ENCODE data around the gene BEND7. TPM values are rescaled to one million over a fixed set of nuclear protein-coding genes. Genes with fewer than 3 reads are reported as not detected.

Gene BEND7
- total RNA-seq, 1 donor from 2014 or later, result 15.8 TPM

GRCh38 chr10:13425397-13425796 is 103.4 kb downstream of the BEND7 start:
- H3K27me3 Mint-ChIP-seq (ENCODE audit: low read depth), result peaks cover 38% of the 10 kb centered on the region
- no peaks in the 10 kb centered on the region for H3K4me1 Mint-ChIP-seq (ENCODE audit: low read depth)
- H3K9me3 Mint-ChIP-seq (ENCODE audit: low read depth), result no peaks in the 10 kb centered on the region
- DNase-seq (ENCODE audit: low spot score), result no peak
- no peak overlapping the region for H3K27ac Mint-ChIP-seq (ENCODE audit: unreplicated experiment)
- TF ChIP-seq CTCF (IDR thresholded peaks at IDR 0.05), result no peak
- H3K4me3 Mint-ChIP-seq (ENCODE audit: unreplicated experiment), result no peak overlapping the region
- no peaks in the 10 kb centered on the region for H3K36me3 Mint-ChIP-seq (ENCODE audit: low read depth)

DNA sequence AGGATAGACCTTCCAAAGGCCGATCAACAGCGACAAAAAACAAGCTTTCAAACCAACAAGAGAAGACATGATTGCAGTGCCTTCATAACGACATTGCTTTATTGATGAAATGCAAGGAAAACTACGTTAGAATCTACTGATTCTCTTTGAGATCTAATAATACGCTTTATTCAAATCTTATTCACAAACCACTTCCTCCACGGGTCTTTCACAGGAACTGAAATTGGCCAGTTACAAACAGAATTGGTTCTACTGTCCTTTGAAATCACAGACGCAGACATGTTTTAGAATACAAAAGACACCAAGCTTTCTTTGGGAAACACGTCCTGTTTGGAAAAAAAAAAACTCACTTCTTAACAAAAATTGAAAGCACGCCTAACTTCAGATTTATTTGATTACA is 106.0 kb downstream of the BEND7 start:
- Mint-ChIP-seq H3K4me3 (ENCODE audit: unreplicated experiment) (no peak overlapping the region), H3K4me1 (ENCODE audit: low read depth) (no peaks in the 10 kb centered on the region), H3K36me3 (ENCODE audit: low read depth) (no peaks in the 10 kb centered on the region), H3K27me3 (ENCODE audit: low read depth) (peaks cover 30% of the 10 kb centered on the region), H3K9me3 (ENCODE audit: low read depth) (no peaks in the 10 kb centered on the region), H3K27ac (ENCODE audit: unreplicated experiment) (no peak overlapping the region)
- TF ChIP-seq CTCF (IDR thresholded peaks at IDR 0.05), result no peak
- no peak for DNase-seq (ENCODE audit: low spot score)

DNA sequence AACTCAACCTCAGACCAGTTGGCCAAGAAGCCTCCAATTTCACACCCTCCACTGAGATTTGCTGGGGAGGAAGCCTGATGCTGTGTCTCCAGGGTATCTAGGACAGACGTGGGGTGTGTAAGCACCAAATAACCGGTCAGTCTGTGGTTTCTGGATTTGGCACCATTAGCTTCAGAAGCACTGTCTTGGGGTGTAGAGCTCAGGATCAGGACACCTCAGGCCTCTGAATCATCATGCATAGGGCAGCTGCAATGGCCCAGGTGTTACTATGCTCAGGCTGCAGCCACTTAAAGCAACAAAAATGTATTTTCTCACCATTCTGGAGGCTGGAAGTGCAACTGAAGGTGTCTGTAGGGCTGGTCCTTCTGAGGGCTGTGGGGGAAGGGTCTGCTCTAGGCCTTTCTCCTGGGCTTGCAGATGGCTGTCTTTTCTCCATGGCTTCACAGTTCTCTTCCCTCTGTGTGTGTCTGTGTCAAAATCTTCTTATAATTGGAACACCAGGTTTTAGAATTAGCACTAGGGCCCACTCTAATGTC is 107.4 kb downstream of the BEND7 start:
- no peaks in the 10 kb centered on the region for H3K4me1 Mint-ChIP-seq (ENCODE audit: low read depth)
- DNase-seq (ENCODE audit: low spot score), result no peak
- no peak overlapping the region for H3K27ac Mint-ChIP-seq (ENCODE audit: unreplicated experiment)
- no peaks in the 10 kb centered on the region for H3K36me3 Mint-ChIP-seq (ENCODE audit: low read depth)
- TF ChIP-seq CTCF (IDR thresholded peaks at IDR 0.05), result no peak
- H3K4me3 Mint-ChIP-seq (ENCODE audit: unreplicated experiment), result no peak overlapping the region
- H3K9me3 Mint-ChIP-seq (ENCODE audit: low read depth), result no peaks in the 10 kb centered on the region
- peaks cover 22% of the 10 kb centered on the region for H3K27me3 Mint-ChIP-seq (ENCODE audit: low read depth)

GRCh38 chr10:13420532-13421307 is 108.1 kb downstream of the BEND7 start:
- no peak for TF ChIP-seq CTCF (IDR thresholded peaks at IDR 0.05)
- H3K27me3 Mint-ChIP-seq (ENCODE audit: low read depth), result peaks cover 17% of the 10 kb centered on the region
- no peaks in the 10 kb centered on the region for H3K9me3 Mint-ChIP-seq (ENCODE audit: low read depth)
- H3K4me3 Mint-ChIP-seq (ENCODE audit: unreplicated experiment), result no peak overlapping the region
- no peaks in the 10 kb centered on the region for H3K4me1 Mint-ChIP-seq (ENCODE audit: low read depth)
- peaks cover under 1% of the 10 kb centered on the region for H3K36me3 Mint-ChIP-seq (ENCODE audit: low read depth)
- DNase-seq (ENCODE audit: low spot score), result no peak
- no peak overlapping the region for H3K27ac Mint-ChIP-seq (ENCODE audit: unreplicated experiment)

DNA sequence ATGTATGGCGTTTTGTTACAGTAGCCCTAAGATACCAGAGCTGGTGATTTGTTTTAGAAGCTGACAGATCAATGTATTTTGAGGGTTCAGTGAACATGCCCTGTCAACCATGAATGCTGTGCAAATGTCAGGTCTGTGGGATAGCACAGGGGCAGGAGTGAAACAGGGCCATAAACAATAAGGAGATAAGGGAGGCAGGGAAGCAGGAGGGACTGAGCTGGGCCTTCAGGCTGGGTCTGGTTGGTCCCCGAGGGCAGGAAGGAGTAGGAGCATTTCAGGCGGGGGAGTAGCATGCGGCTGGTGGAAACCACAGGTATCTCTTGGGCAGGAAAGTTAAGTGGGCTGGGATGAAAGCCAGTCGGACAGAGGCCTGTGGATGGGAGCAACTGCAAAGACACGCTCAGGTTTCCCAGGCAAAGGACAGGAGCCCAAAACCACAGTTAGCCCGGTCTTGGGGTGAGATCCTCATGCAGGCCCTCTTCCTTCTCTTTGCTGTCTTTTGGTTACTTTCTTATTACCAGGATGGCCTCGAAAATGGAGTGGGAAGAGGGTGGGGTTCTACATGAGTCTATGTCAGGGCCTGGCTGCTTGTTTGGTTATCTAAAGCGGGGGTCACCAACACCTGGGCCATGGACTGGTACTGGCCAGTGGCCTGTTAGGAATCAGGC is 111.2 kb downstream of the BEND7 start:
- Mint-ChIP-seq H3K9me3 (ENCODE audit: low read depth) (peaks cover 11% of the 10 kb centered on the region), H3K27me3 (ENCODE audit: low read depth) (peaks cover 9% of the 10 kb centered on the region), H3K4me1 (ENCODE audit: low read depth) (no peaks in the 10 kb centered on the region), H3K36me3 (ENCODE audit: low read depth) (peaks cover 2% of the 10 kb centered on the region), H3K4me3 (ENCODE audit: unreplicated experiment) (no peak overlapping the region), H3K27ac (ENCODE audit: unreplicated experiment) (no peak overlapping the region)
- no peak for DNase-seq (ENCODE audit: low spot score)
- no peak for TF ChIP-seq CTCF (IDR thresholded peaks at IDR 0.05)

Data from chondrocyte (in vitro differentiated cells).